H9 (cell line): ENCODE results near the gene PSAPL1. TPM values are rescaled to one million over a fixed set of nuclear protein-coding genes. Genes with fewer than 3 reads are reported as not detected.
A peak's percentile ranks its signal among the peaks of the same experiment; 100 is the strongest.

Source experiments
- DNase-seq: peaks from one replicate; pipeline ENCODE4 v3.0.0-alpha.2; 2017
- H2AFZ ChIP-seq: one replicate; pipeline ENCODE4 v1.6.1; 2013; ENCODE audit warnings: mild to moderate bottlenecking, low read length, control low read depth, moderate library complexity
- H2AK5ac ChIP-seq: 2 replicates; pipeline ENCODE4 v1.6.1; 2013; ENCODE audit warnings: low read length, control low read depth, mixed read lengths; ENCODE audit not compliant: insufficient read length
- H2BK120ac ChIP-seq: one replicate; pipeline ENCODE4 v1.6.1; 2013; ENCODE audit warnings: low read depth, mild to moderate bottlenecking, low read length, control low read depth, inconsistent platforms; ENCODE audit not compliant: poor library complexity, severe bottlenecking
- H2BK12ac ChIP-seq: 2 replicates; pipeline ENCODE4 v1.6.1; 2013; ENCODE audit warnings: low read length, control low read depth, mixed read lengths, low read depth; ENCODE audit not compliant: insufficient read length
- H2BK15ac ChIP-seq: 2 replicates; pipeline ENCODE4 v1.6.1; 2013; ENCODE audit warnings: low read depth, low read length, control low read depth
- H2BK20ac ChIP-seq: one replicate; pipeline ENCODE4 v1.6.1; 2013; ENCODE audit warnings: low read depth, mild to moderate bottlenecking, low read length, control low read depth, inconsistent platforms; ENCODE audit not compliant: poor library complexity, severe bottlenecking
- H2BK5ac ChIP-seq: 2 replicates; pipeline ENCODE4 v1.6.1; 2013; ENCODE audit warnings: low read length, control low read depth, mixed read lengths; ENCODE audit not compliant: insufficient read length
- H3K14ac ChIP-seq: 2 replicates; pipeline ENCODE4 v1.6.1; 2013; ENCODE audit warnings: low read length, control low read depth; ENCODE audit not compliant: insufficient read depth
- H3K18ac ChIP-seq: 2 replicates; pipeline ENCODE4 v1.6.1; 2013; ENCODE audit warnings: low read depth, mild to moderate bottlenecking, mixed read lengths, low read length, control low read depth; ENCODE audit not compliant: insufficient read length
- H3K23ac ChIP-seq: 2 replicates; pipeline ENCODE4 v1.6.1; 2013; ENCODE audit warnings: low read length, control low read depth, mixed read lengths, low read depth; ENCODE audit not compliant: insufficient read length
- H3K23me2 ChIP-seq: 2 replicates; pipeline ENCODE4 v1.6.1; 2013; ENCODE audit warnings: low read depth, mild to moderate bottlenecking, mixed read lengths, low read length, control low read depth; ENCODE audit not compliant: insufficient read length, poor library complexity, severe bottlenecking
- H3K27ac ChIP-seq: 2 replicates; pipeline ENCODE4 v1.5.1; 2013; ENCODE audit warnings: low read length, control low read depth, mixed read lengths, low read depth; ENCODE audit not compliant: insufficient read length
- H3K27me3 ChIP-seq: 2 replicates; pipeline ENCODE4 v1.6.1; 2013; ENCODE audit warnings: low read length, control low read depth, inconsistent platforms; ENCODE audit not compliant: insufficient read depth
- H3K4ac ChIP-seq: 2 replicates; pipeline ENCODE4 v1.6.1; 2013; ENCODE audit warnings: low read depth, mild to moderate bottlenecking, control low read depth, inconsistent platforms, low read length, moderate library complexity
- H3K4me1 ChIP-seq: 2 replicates; pipeline ENCODE4 v1.6.1; 2013; ENCODE audit warnings: low read length, control low read depth, inconsistent platforms; ENCODE audit not compliant: insufficient read depth
- H3K4me2 ChIP-seq: 2 replicates; pipeline ENCODE4 v1.6.1; 2013; ENCODE audit warnings: low read length, control low read depth, mixed read lengths; ENCODE audit not compliant: insufficient read length, insufficient read depth
- H3K56ac ChIP-seq: 2 replicates; pipeline ENCODE4 v1.6.1; 2013; ENCODE audit warnings: low read depth, mild to moderate bottlenecking, mixed read lengths, low read length, control low read depth; ENCODE audit not compliant: insufficient read length
- H3K79me1 ChIP-seq: 2 replicates; pipeline ENCODE4 v1.6.1; 2013; ENCODE audit warnings: low read depth, mild to moderate bottlenecking, moderate library complexity, low read length, control low read depth, inconsistent platforms; ENCODE audit not compliant: insufficient read depth, poor library complexity, severe bottlenecking
- H3K79me2 ChIP-seq: 2 replicates; pipeline ENCODE4 v1.6.1; 2013; ENCODE audit warnings: low read length, control low read depth, inconsistent platforms; ENCODE audit not compliant: insufficient read depth
- H3K9ac ChIP-seq: 2 replicates; pipeline ENCODE4 v1.6.1; 2013; ENCODE audit warnings: low read length, control low read depth, mixed read lengths; ENCODE audit not compliant: insufficient read length; ENCODE audit errors: extremely low read depth
- H3K9me3 ChIP-seq: one replicate; pipeline ENCODE4 v1.6.1; 2013; ENCODE audit warnings: low read depth, low read length, inconsistent platforms; ENCODE audit not compliant: control insufficient read depth
- H3T11ph ChIP-seq: one replicate; pipeline ENCODE4 v1.6.1; 2013; ENCODE audit warnings: mild to moderate bottlenecking, low read length, control low read depth, inconsistent platforms
- H4K20me1 ChIP-seq: one replicate; pipeline ENCODE4 v1.6.1; 2013; ENCODE audit not compliant: control insufficient read depth, insufficient read length, insufficient read depth
- H4K5ac ChIP-seq: 2 replicates; pipeline ENCODE4 v1.6.1; 2013; ENCODE audit warnings: low read depth, mild to moderate bottlenecking, mixed read lengths, low read length, control low read depth; ENCODE audit not compliant: insufficient read length
- H4K8ac ChIP-seq: replicated peaks from 2 replicates; pipeline ENCODE4 v1.6.1; 2013; ENCODE audit warnings: low read length, control low read depth, mixed read lengths, low read depth; ENCODE audit not compliant: insufficient read length
- H4K91ac ChIP-seq: 2 replicates; pipeline ENCODE4 v1.6.1; 2013; ENCODE audit warnings: low read depth, mild to moderate bottlenecking, moderate library complexity, mixed read lengths, low read length, control low read depth; ENCODE audit not compliant: insufficient read length
- H3K27ac Mint-ChIP-seq, 3 experiments: 2 replicates in 2 of 3; 3 replicates in 1 of 3; pipeline ENCODE4 v1.8.0; 2020 to 2021; ENCODE audit warnings: mixed read lengths in 3 of 3, mild to moderate bottlenecking in 1 of 3, moderate library complexity in 1 of 3
- H3K27me3 Mint-ChIP-seq: 2 replicates; pipeline ENCODE4 v1.8.0; 2021; ENCODE audit warnings: low read depth, mild to moderate bottlenecking, moderate library complexity, mixed read lengths
- H3K36me3 Mint-ChIP-seq, 3 experiments: 2 replicates in 2 of 3; 3 replicates in 1 of 3; pipeline ENCODE4 v1.8.0; 2020 to 2021; ENCODE audit warnings: low read depth in 3 of 3, mixed read lengths in 3 of 3; ENCODE audit not compliant: insufficient read depth in 1 of 3
- H3K4me1 Mint-ChIP-seq, 2 experiments: 2 replicates each; pipeline ENCODE4 v1.8.0; 2020; ENCODE audit warnings: mixed read lengths in 2 of 2
- H3K4me3 Mint-ChIP-seq, 2 experiments: 2 replicates in 1 of 2; 3 replicates in 1 of 2; pipeline ENCODE4 v1.8.0; 2020 to 2021; ENCODE audit warnings: mild to moderate bottlenecking in 2 of 2, mixed read lengths in 2 of 2, moderate library complexity in 1 of 2
- H3K9me3 Mint-ChIP-seq, 2 experiments: 2 replicates in 1 of 2; 3 replicates in 1 of 2; pipeline ENCODE4 v1.8.0; 2020; ENCODE audit warnings: mild to moderate bottlenecking in 2 of 2, mixed read lengths in 2 of 2, moderate library complexity in 1 of 2
- WGBS: extraction: QIAGEN DNeasy Blood & Tissue Kit; methylation state at CpG from one replicate; pipeline ENCODE4 v1.1.7; 2013; ENCODE audit warnings: missing lambda C conversion rate, low lambda C conversion rate, mixed read lengths; ENCODE audit not compliant: insufficient read length; ENCODE audit errors: extremely low coverage; 5-methylcytosine and 5-hydroxymethylcytosine counted together
- total RNA-seq: library from RNA; stranded (reverse); gene quantifications from 2 replicates; pipeline ENCODE4 v1.2.1, GENCODE V29; 2021
- TF ChIP-seq, protein P1 (sequence below): fragments of 200-600 bp; sonication (generic); conservative IDR thresholded peaks from 3 replicates; pipeline ENCODE4 v1.8.0; 2021; ENCODE audit warnings: antibody characterized with exemption, mild to moderate bottlenecking

The PSAPL1 gene
- total RNA-seq, 1 experiment from 2014 or later, result 0.04 TPM

DNA sequence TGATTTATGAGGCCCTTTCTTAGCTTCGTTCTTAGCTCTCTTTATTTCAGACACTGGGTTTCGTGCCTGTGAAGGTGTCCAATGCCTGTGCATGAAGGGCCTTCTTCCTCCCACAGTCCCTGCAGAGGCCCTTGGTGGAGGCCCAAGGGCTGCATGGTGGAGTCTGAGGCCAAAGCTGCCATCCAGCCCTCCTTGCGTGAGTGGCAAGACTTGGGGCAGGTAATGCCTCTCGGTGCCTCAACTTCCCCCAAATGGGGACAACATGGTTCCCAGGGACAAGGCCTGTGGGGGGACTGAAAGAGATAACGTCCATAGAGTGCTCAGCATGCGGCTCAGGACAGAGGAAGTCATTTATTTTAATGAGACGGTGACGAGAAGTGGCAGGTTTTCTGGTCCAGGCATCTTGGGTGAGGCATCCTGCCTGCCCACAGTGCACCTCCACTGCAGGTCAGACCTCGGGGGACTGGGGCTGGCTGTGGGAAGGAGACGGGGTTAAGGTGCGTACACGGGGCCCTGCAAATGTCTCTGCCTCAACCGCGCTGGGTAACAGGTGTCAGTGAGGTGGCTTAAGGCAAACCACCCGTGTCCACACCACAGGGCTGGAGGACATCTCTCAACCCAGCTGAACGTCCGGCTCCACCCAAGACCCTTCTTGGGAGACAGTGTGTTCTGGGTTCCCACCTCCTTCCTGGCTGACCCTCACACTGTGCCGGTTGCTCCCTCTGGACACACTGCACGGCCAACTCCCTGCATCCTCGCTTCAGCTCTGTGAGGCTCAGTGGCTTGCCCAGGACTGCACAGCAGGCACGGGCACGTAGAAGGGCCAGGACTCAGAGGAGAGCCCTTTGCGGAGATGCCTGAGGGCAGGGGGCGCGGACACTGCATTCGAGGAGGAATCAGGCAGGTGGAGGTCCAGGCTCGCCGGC lies 50.5 kb downstream of the PSAPL1 start:
- Histone ChIP-seq H2AFZ (no peak overlapping the region), H3K27ac (no peak overlapping the region), H3K9me3 (no peaks in the 10 kb centered on the region), H3K56ac (no peak overlapping the region), H2BK15ac (no peak overlapping the region), H3K23ac (no peak overlapping the region), H4K91ac (no peak overlapping the region), H3K79me2 (no peaks in the 10 kb centered on the region), H2AK5ac (no peak overlapping the region), H2BK120ac (no peak overlapping the region), H3K23me2 (no peaks in the 10 kb centered on the region), H3K9ac (no peak overlapping the region), H4K5ac (no peak overlapping the region), H3K4ac (no peak overlapping the region), H4K20me1 (no peaks in the 10 kb centered on the region), H4K8ac (no peak overlapping the region), H3K14ac (no peak overlapping the region; the same call in 1 of the 2 replicates), H3K79me1 (no peaks in the 10 kb centered on the region), H3K27me3 (no peaks in the 10 kb centered on the region), H3T11ph (no peak overlapping the region), H2BK5ac (no peak overlapping the region), H3K4me2 (no peak overlapping the region), H3K18ac (no peak overlapping the region), H3K4me1 (no peaks in the 10 kb centered on the region), H2BK12ac (no peak overlapping the region), H2BK20ac (no peak overlapping the region)
- DNase-seq, result peak; percentile 21
- Mint-ChIP-seq H3K4me1 (0 out of 4 replicates have a peak, but pooled peaks cover 0 to 2% of the 10 kb centered on the region in 2 experiments), H3K9me3 (peaks cover 3 to 9% of the 10 kb centered on the region in 2 experiments; a peak in 3 of 5 replicates), H3K4me3 (no peak overlapping the region), H3K27ac (no peak overlapping the region), H3K36me3 (no peaks in the 10 kb centered on the region), H3K27me3 (peaks cover under 1% of the 10 kb centered on the region)
- no CpG with 5 or more reads among the region's 28 CpGs for WGBS
- TF ChIP-seq, protein P1, sequence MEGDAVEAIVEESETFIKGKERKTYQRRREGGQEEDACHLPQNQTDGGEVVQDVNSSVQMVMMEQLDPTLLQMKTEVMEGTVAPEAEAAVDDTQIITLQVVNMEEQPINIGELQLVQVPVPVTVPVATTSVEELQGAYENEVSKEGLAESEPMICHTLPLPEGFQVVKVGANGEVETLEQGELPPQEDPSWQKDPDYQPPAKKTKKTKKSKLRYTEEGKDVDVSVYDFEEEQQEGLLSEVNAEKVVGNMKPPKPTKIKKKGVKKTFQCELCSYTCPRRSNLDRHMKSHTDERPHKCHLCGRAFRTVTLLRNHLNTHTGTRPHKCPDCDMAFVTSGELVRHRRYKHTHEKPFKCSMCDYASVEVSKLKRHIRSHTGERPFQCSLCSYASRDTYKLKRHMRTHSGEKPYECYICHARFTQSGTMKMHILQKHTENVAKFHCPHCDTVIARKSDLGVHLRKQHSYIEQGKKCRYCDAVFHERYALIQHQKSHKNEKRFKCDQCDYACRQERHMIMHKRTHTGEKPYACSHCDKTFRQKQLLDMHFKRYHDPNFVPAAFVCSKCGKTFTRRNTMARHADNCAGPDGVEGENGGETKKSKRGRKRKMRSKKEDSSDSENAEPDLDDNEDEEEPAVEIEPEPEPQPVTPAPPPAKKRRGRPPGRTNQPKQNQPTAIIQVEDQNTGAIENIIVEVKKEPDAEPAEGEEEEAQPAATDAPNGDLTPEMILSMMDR, result no peak
